GM10847 (cell line): ENCODE measurements around the gene ACOXL.

Experiments used
- POLR2A ChIP-seq: IDR thresholded peaks from 2 replicates; pipeline ENCODE4 v1.6.1; 2011; ENCODE audit not compliant: insufficient read length; ENCODE audit errors: extremely low read depth

The ACOXL gene

DNA sequence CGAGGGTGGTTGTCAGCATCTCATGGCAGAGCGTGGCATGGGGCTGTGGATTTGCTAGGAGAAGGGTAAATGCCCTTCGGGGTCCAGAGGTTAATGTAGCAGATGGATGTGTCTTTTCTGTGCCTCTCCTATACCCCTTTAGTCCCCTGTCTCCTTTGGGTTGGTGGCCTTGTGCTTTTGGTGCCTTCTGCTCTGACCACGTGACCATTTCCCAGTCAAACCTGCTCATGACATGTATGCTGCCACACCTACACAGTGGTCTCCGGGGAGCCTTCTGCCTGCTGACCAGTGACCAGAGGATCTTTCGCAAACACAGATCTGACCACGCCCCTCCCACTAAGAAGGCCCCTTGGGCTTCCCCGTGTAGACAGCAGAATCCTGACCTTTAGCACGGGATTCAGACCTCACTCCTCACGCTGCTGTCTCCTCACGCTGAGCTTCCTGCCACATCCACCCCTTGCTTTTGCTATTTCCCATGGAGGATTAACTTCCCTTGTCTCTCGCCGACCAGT is 116.2 kb downstream of the ACOXL start:
- TF ChIP-seq POLR2A = no peak

- no peak for TF ChIP-seq POLR2A
Observed at GRCh38 chr2:110851531-110851930, 119.2 kb downstream of the ACOXL start.

DNA sequence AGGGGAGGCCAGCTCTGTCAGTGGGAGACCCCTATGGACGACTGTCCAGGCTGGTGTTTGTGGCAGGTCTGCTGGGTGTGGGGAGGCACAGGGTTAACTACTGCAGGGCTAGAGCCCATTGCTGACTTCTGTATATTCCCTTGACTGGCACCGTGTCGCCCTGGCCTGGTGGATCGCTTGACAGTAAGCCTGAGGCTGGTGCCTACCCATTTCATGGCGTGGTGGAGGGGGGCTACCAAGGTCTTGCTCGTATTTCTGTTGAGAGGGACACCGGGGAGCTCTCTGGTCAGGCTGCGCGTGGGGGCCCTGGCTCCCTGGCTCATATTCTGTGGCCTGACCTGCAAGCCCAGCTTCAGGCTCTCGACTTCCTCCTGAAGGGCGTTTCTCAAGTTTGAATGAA is 119.7 kb downstream of the ACOXL start:
- TF ChIP-seq POLR2A = no peak

- no peak for TF ChIP-seq POLR2A
Observed at GRCh38 chr2:110852541-110853263, 120.3 kb downstream of the ACOXL start.

DNA sequence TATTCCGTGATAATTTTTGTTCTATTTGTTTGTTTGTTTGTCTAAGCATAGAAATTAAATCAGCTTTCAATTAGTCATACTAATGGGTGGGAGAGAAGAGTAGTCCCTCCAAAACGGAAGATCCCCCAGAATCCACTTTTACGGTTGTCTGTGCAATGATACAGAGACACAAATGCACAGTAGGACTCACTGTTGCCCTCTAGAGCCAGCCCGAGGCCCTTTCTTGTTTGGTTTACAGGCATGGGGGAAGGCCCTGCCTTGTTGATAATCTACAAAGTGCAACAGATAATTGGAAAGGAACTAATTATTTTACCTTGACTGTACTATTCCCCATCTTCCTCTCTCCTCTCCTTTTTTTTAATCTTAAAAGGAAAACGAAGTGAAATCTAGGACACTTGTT is 121.1 kb downstream of the ACOXL start:
- no peak for TF ChIP-seq POLR2A

DNA sequence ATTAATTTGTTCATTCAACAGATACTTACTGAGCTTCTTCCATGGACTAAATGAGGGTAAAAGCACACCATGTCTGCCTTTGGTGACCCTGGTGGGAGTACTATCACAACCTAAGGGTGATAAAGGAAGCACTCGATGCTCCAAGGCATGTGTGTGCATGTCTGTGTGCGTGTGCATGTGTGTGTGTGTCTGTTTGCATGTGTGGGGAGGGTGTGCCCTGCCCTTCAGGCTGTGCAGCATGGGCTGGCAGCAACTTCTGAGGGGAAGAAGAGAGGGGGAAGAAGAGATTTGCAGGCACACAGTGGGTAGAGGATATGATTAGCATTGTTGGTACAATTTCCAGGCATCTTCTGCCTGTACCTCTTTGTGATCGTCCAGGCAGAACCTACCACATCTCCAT is 121.6 kb downstream of the ACOXL start:
- no peak for TF ChIP-seq POLR2A

DNA sequence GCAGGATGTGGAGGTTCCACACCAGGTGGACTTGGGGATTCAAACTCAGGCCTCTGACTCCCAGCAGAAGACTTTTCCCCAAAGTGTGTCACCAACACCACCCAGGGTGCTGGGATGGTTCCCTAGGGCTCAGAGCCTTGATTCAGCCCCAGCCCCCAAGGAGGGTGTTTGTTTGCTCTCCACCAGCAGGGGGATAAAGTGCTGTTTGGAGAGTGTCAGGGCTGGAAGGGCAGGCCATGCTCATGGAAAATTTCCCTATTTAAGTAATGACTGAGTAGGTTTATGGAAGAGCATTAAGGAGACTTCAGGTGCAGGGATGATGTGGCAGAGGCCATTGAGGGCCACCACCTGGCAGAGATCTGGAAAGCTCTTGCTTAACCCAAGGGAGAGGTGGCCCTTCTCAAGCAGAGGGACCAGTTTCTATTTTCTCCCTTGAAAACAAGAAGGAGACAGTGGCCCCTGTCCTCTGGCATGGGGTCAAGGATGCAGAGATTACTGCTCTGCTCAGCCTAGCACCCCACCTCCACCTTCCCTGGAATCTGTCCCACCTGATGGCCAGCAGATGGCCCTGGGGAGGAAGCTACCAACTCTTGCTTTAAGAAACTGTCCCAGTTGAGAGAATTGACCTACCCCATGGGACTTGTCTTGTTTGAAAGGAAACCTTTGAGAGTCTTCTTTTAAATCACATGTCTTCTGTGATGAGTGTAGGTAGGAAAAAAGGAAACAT is 122.1 kb downstream of the ACOXL start:
- no peak for TF ChIP-seq POLR2A

GRCh38 chr2:110858135-110858725 is 125.9 kb downstream of the ACOXL start:
- TF ChIP-seq POLR2A = no peak

DNA sequence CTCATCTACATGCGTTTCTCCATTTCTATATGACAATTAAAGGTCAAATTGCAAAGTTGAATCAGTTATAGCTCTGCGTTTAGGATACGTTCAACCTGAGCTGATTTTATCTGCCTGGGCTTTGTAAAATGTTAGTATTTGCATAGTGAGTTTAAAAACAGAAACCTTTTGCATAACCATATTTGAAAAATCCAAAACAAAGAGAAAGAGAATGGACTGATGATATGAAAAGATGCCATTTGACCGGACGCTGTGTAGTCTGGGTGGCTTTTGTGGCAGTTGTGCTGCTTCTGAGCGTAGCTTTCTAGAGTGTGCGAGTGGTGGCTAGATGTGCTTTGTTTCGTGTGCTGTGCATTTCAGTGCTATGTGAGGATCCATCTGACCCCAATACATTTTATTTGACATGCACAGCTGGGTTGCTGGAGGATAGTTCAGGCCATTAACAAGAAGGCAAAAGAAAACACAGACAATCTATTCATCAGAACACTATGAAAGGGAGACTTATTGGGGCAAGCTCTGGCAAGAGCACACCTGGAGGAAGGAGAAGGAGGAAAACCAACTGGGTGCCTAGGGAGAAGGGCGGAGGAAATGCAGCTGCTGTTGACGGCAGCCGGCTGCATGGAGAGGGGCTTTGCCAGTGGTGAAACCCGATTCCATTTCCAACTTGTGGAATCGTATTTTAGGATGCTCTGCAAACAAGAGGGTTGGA is 126.8 kb downstream of the ACOXL start:
- no peak for TF ChIP-seq POLR2A

DNA sequence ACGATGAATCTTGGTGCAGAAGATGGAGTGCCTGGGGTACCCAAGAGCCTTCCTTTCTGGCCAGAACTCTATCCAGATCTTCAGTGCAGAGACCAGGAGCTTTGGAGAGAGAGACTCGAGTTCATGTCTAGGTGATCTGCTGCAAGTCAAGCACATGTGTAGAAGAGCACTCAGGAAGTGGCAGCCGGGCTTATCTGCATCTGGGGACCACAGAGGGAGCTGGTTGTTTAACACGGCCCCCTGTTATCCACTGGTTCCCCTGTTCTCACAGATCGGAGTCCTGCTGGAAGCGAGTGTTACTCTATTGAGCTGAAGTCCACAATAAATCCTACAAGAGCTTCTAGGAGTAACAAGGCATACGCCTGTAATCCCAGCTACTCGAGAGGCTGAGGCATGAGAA is 128.3 kb downstream of the ACOXL start:
- no peak for TF ChIP-seq POLR2A

DNA sequence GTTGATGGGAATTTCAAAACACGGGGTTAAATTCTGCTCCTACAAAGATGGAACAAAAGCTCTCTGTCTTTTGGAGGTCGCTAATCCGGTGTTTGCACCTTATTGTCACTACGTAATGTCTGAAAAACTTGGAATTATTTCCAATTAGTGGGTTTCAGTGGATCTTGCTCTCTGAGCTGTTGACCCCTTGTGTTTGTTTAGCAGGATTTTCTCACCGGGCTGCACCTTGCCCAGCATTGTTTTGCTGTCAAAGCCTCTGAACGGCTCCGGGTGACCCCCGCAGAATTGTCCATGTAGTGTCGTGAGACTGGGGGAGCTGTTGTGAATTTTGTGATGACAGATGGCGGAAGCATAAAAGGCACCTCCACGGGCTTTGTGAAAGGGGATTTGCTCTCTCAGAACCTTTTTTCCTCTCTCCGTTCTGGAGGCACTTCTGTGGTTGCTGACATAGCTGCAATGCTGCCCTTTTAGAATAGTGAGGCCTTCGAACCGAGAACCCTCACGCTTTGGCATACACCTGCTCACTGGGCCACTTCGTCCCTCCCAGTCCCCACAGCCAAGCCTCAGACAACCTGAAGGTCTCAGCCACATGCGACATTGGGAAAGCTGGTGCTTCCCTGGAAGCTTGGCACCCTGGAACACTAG is 129.4 kb downstream of the ACOXL start:
- TF ChIP-seq POLR2A = no peak

DNA sequence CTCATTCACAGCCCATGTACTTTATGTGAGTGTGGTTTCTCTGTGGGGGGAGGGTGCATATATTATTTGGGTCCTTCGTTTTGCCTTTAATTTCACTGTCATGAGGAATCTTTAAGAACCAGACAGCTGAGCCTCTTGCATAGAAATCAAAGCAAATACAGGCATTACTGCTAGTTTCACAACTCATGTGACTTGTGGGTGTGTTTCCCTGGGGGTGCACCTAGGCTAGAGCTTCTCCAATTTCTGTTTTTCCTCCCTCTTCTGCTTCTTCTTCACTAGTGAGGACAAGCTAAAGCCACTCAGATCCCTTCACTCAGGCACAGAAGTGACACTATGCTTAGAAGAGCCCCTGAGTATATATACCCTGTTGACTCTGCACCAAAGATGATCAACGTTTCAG is 131.4 kb downstream of the ACOXL start:
- no peak for TF ChIP-seq POLR2A

GRCh38 chr2:110864176-110864575 is 131.8 kb downstream of the ACOXL start:
- TF ChIP-seq POLR2A = no peak

- TF ChIP-seq POLR2A = no peak
Observed at GRCh38 chr2:110864731-110865130, 132.4 kb downstream of the ACOXL start.

- no peak for TF ChIP-seq POLR2A
Observed at GRCh38 chr2:110865188-110865587, 132.8 kb downstream of the ACOXL start.
